Activated gamma-delta T cell (primary cell): ENCODE results near the gene L3MBTL3.
"Not testable (repeated sequence)": the region's sequence is repeated elsewhere in the genome, so short reads cannot be mapped to it uniquely, and the experiment has no call there.

Experiments
- DNase-seq: peaks from one replicate; lab custom pipeline; 2025; lab: John Stamatoyannopoulos, UW

The L3MBTL3 gene

GRCh38 chr6:130138116-130138908, 119.9 kb downstream of the L3MBTL3 start:
- DNase-seq: no peak

GRCh38 chr6:130138909-130139242, 120.5 kb downstream of the L3MBTL3 start:
- DNase-seq: no peak

- no peak for DNase-seq
Observed at GRCh38 chr6:130140084-130140483, 121.7 kb downstream of the L3MBTL3 start.

- no peak for DNase-seq
Observed at GRCh38 chr6:130143709-130144108, 125.3 kb downstream of the L3MBTL3 start.

- no peak for DNase-seq
Observed at GRCh38 chr6:130147111-130147510, 128.7 kb downstream of the L3MBTL3 start.

- no peak for DNase-seq
Observed at GRCh38 chr6:130148181-130148580, 129.8 kb downstream of the L3MBTL3 start.

- DNase-seq: not testable (repeated sequence)
Observed at GRCh38 chr6:130149016-130149415, 130.6 kb downstream of the L3MBTL3 start.

GRCh38 chr6:130150906-130151305, 132.5 kb downstream of the L3MBTL3 start:
- DNase-seq: no peak

GRCh38 chr6:130152908-130153510, 134.6 kb downstream of the L3MBTL3 start:
- DNase-seq: no peak

GRCh38 chr6:130156908-130157307, 138.5 kb downstream of the L3MBTL3 start:
- no peak for DNase-seq

GRCh38 chr6:130158056-130158455, 139.7 kb downstream of the L3MBTL3 start:
- no peak for DNase-seq

- DNase-seq: no peak
Observed at GRCh38 chr6:130158548-130158947, 140.2 kb downstream of the L3MBTL3 start.

GRCh38 chr6:130159956-130160355, 141.6 kb downstream of the L3MBTL3 start:
- no peak for DNase-seq

- DNase-seq: no peak
Observed at GRCh38 chr6:130161683-130162404, 143.5 kb downstream of the L3MBTL3 start.

GRCh38 chr6:130162421-130162820, 144.0 kb downstream of the L3MBTL3 start:
- no peak for DNase-seq

GRCh38 chr6:130163266-130163665, 144.9 kb downstream of the L3MBTL3 start:
- no peak for DNase-seq

- no peak for DNase-seq
Observed at GRCh38 chr6:130164251-130164650, 145.9 kb downstream of the L3MBTL3 start.

- no peak for DNase-seq
Observed at GRCh38 chr6:130167655-130168054, 149.3 kb downstream of the L3MBTL3 start.

- not testable (repeated sequence) for DNase-seq
Observed at GRCh38 chr6:130170160-130170559, 151.8 kb downstream of the L3MBTL3 start.

GRCh38 chr6:130173377-130174004, 155.1 kb downstream of the L3MBTL3 start:
- not testable (repeated sequence) for DNase-seq

GRCh38 chr6:130176378-130176777, 158.0 kb downstream of the L3MBTL3 start:
- no peak for DNase-seq

GRCh38 chr6:130178692-130179091, 160.3 kb downstream of the L3MBTL3 start:
- DNase-seq: no peak
